Stimulated activated CD8-positive, alpha-beta memory T cell treated with anti-CD3 and anti-CD28 coated beads, Interleukin-7, amount 100 ng/mL, for 4 hours (primary cell): Measurements from ENCODE around the gene TOP3B.
A peak's percentile ranks its signal among the peaks of the same experiment; 100 is the strongest.

Experiments
- DNase-seq, 2 donors: peaks; one replicate each; pipeline ENCODE4 v3.0.0-alpha.2; 2020; ENCODE audit warnings: low read depth in 2 of 2

TOP3B gene, protein sequence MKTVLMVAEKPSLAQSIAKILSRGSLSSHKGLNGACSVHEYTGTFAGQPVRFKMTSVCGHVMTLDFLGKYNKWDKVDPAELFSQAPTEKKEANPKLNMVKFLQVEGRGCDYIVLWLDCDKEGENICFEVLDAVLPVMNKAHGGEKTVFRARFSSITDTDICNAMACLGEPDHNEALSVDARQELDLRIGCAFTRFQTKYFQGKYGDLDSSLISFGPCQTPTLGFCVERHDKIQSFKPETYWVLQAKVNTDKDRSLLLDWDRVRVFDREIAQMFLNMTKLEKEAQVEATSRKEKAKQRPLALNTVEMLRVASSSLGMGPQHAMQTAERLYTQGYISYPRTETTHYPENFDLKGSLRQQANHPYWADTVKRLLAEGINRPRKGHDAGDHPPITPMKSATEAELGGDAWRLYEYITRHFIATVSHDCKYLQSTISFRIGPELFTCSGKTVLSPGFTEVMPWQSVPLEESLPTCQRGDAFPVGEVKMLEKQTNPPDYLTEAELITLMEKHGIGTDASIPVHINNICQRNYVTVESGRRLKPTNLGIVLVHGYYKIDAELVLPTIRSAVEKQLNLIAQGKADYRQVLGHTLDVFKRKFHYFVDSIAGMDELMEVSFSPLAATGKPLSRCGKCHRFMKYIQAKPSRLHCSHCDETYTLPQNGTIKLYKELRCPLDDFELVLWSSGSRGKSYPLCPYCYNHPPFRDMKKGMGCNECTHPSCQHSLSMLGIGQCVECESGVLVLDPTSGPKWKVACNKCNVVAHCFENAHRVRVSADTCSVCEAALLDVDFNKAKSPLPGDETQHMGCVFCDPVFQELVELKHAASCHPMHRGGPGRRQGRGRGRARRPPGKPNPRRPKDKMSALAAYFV

DNA sequence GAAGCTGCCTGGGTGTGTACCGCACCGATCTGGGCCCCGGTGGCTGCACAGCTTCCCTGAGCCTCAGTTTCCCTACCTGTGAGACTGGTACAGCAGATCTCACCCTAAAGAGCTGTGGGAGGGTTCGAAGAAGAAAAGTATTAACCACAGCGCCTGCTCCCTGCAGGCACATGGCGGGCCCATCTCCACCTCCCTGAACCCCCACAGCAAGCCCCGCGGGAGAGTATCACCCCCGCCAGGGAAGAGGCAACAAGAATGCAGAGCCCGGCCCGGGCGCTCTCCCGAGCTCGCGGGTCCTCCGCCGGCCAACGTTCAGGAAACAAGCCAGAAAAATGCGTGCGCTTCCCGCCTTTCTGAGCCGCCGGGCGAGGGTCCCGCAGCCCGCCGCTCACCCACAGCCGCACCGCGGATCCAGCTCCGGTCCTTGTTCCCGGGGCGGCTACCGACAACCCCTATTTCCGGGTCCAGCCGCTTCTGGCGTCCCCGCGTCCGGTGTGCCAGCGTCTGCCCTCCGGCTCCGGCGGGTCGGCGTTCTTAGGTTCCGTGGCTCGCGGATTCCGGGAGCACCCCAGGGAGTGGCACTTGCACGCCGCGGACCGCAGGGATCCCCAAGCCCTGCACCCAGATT lies at the start of gene TOP3B:
TSS of gene TOP3B (minus strand) at position 450 of the 628 bp plus-strand sequence. CDS start 7,078 bp downstream, outside the sequence.
- peak; percentile 55 to 66 for DNase-seq

DNA sequence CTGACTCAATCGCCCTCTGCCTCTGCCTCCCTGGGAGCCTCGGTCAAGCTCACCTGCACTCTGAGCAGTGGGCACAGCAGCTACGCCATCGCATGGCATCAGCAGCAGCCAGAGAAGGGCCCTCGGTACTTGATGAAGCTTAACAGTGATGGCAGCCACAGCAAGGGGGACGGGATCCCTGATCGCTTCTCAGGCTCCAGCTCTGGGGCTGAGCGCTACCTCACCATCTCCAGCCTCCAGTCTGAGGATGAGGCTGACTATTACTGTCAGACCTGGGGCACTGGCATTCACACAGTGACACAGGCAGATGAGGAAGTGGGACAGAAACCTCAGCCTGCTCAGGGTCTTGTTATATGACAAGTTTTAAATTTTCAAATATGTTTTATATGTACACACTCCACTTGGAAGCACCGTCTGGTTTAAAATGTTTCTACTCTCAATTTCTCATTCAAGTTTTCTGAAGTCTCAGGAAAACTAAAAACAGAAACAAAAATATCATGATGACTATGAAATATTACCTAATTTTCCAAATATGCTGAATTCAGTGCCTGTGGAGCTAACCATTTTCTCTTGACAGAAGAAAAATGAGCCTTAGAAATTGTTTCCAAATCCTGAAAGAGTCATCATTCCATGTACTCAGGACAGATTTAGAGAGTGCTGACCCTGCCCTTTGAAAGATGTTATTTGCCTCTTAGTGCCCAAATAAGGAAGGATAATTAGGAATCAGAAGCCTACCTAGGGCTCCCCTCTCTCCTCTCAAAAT lies 48.8 kb upstream of the TOP3B start:
- DNase-seq, result no peak

DNA sequence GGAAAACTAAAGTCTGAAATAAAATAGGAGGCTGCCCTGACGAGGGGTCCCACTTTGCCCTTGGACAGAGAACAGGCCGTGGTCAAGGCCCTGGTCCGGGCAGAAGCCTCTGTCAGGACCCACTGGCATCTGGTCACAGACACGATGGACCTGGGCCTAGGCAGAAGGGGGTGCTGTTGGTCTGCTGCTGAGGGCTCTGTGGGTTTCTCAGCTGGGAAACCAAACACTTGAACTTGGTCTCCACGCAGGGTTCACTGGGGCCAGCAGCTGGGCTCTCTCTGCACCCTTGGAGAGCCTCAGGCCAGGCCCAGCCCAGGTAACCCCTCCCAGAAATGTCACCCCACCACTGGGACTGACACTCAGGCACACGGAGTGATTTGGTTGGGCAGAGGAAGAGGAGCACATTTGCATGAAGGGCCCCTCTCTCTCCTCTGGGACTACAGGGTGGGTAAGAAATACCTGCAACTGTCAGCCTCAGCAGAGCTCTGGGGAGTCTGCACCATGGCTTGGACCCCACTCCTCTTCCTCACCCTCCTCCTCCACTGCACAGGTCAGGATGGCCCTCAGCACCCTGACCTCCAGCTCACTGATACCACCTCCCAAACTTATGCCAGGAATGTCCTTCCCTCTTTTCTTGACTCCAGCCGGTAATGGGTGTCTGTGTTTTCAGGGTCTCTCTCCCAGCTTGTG lies 48.1 kb upstream of the TOP3B start:
- no peak for DNase-seq

DNA sequence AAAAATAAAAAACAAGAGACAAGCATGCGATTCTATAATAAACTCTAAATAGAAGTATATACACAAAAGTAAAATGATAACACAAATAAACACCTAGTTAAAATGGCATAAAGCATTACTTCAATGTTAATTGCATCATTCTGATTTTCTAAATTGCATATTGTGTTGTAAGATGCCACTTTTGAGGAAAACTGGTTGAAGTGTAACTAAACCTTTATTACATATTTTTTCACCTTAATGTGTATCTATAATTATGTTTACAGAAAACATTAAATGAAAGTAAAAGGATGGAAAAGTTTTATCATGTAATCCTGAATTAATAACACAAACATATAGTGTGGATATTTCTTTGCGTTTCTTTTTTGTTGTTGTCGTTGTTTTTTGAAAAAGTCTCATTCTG lies 45.4 kb upstream of the TOP3B start:
- no peak for DNase-seq

DNA sequence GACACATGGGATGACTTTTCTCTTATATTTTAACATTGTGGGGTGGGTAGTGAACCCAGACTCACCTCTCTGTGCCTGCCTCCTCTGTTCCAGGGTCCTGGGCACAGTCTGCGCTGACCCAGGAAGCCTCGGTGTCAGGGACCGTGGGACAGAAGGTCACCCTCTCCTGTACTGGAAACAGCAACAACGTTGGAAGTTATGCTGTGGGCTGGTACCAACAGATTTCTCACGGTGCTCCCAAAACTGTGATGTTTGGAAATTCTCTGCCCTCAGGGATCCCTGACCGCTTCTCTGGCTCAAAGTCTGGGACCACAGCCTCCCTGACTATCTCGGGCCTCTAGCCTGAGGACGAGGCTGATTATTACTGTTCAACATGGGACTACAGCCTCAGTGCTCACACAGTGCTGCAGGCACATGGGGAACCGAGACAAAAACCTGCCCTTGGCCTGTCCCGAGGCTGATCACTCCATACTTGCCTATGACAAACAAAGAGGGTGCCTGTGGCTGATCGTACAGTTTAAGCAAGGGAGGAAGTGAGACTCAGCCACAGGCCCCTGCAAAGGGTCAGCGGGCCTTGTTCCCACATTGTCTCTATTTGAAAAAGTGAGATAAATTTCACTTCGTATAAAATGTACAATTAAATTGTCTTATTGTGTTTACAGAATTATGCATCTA lies 43.7 kb upstream of the TOP3B start:
- no peak for DNase-seq

DNA sequence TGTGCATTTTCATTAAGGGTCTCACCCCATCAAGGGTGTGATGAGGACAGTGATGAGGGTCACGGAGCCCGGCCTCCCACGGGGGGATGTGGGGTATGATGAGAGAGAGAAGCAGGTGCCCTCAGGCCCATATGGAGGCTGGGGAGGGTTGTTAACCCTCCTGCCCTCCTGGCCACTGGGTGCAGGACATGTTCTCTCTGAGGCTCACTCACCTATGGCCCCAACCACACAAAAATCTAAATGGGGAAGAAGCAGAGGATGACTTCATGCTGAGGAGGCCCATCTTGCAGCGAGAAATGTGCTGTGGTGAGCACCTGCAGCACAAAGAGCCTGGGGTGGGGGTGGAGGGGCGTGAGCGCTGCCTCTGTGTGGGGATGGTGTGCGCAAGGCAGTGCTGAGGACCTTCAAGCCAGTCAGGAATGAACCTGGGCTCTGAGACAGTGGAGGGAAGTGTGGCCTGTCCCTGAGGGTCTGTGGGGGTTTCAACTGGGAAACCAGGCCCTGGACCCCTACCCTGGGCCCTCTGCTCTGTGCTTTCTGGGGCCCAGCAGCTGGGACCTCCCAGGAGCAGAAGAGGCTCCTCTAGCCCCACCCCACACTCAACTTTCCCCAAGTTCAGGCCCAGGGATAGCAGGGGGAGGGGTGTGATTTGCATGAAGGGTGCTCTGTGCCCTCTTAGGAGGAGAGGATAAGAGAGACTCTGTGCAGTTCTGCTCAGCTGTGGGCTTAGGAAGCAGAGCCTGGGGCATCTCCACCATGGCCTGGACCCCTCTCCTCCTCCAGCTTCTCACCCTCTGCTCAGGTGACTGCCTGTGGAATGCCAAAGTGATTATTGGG lies 43.0 kb upstream of the TOP3B start:
- no peak for DNase-seq

DNA sequence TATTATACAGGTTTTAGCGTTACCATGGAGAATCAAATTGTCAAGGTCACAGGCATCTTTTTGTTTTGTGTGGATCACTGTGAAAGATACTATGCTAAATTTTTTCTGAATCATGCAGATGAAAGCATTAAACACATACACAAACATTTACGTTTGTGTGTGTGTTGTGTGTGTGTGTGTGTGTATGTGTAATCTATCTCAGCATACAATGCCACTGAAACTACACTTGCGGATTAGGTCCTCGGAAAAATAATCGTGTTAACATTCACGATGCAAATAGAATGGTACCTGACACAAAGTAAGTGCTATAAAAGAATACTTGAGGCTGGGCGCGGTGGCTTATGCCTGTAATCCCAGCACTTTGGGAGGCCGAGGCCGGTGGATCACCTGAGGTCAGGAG lies 41.9 kb upstream of the TOP3B start:
- no peak for DNase-seq

DNA sequence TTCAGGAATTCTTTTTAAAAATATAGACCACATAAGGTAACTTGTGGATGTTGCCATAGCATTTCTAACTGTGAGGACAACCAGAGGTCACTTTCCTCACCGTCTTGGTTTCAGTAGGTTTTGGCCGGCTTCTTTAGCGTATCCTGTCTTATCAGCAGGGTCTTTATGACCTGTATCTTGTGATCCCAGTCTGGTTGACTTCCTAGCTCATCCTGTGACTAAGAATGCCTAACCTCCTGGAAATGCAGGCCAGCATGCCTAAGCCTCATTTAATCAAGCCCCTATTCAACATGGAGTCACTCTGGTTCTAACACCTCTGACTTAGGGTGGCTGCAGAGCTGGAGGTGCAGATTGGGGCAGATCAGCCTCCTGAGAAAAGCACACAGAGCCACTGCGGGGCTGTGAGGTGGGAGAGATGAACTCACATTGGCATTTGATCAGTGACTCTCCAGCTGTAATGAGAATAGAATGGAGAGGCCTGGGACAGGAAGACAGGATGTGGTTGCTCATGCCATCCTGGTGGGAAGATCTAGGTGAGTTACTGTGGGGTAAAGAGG lies 41.1 kb upstream of the TOP3B start:
- no peak for DNase-seq

DNA sequence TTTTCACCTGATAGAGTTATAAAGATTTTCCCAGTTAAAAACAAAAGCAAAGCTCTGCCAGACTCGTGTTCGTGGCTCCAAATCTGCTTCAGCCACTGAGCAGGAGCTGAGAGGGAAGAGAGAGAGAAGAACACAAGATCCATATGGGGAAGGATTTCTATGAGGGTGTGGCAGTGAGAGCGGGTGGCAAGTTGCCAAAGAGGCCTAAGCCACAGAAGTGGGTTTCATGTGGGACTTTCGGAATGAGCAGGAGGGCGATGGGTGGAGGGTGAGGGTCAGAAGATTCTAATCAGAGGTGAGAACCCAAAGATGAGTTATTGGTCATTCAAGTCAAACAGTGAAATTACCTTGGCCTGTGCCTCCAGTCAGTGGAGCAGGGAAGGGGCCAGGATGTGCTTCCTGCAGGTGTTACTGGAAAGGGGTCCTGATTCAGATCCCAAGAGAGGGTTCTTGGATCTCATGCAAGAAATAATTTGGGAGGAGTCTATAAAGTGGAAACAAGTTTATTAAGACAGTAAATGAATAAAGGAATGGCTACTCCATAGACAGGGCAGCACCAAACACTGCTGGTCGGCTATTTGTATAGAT lies 40.5 kb upstream of the TOP3B start:
- no peak for DNase-seq

DNA sequence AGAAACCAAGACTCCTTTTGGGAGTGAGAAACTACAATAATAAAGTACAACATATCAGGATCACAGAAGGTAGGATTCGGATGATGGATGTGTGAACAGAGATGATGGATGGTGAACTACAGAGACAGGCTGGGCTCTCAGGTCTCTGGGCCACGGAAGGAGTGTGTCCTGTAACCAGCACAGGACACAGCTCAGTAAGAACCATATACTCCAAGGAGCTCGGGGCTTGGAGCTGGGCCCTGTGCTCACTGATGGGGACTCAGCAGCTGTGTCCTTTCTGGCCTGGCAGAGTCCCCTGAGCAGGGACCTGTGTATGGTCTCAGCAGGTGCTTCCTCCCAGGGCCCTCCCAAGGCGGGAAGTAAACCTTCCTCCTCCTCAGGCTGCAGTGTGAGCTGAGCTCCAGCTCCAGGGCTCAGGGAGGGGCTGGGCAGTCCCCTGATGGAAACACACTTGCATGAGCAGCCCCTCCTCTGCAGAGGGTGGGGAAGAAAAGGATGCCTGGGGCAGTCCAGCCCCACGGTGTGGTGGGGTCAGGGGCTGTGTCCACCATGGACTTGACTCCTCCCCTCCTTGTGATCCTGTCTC lies 39.8 kb upstream of the TOP3B start:
- DNase-seq, result no peak

DNA sequence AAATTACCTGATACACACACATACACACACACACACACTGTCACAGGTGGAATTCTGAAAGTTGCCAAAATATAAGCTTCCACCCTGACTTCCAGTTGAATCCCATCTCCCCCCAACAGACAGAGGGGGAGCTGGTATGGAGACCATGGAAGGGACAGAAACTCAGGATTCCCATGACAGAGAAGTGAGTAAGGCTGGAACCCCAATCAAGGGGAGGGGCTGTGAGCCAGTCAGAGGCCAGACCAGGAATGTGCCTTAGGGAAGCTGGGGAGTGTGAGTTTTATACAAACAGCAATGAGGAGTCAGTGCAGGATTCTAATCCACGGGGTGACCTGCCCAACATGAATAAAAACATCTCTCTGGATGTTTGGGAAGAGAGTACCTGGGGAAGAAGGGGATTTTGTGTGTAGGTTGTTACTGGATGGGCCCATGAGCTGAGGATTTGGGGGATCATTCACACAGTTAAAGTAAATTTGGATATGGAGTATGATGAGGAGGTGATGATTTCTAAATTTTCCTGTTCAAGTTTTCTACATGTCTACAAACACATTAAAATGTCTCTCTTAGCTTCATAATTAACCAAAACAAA lies 38.7 kb upstream of the TOP3B start:
- DNase-seq, result no peak

DNA sequence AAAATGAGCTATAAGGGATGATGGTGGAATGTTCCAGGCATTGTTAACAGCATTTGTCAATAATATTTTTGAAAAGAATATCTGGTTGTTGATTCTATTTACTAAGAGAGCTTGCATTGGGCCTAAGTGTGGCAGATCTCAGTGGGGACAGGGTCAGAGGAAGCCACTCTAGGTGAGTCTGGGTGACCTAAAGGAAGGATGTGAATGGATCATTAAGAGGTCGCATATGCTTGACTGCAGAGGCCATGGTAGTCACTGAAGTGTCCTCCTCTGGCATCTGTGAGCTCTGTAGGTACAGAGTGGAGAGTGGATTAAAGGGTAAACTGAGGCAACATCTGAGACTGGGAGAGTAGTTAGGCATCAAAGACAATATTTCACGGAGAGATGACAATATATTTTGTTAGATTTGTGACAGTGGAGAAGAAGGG lies 37.9 kb upstream of the TOP3B start:
- no peak for DNase-seq

DNA sequence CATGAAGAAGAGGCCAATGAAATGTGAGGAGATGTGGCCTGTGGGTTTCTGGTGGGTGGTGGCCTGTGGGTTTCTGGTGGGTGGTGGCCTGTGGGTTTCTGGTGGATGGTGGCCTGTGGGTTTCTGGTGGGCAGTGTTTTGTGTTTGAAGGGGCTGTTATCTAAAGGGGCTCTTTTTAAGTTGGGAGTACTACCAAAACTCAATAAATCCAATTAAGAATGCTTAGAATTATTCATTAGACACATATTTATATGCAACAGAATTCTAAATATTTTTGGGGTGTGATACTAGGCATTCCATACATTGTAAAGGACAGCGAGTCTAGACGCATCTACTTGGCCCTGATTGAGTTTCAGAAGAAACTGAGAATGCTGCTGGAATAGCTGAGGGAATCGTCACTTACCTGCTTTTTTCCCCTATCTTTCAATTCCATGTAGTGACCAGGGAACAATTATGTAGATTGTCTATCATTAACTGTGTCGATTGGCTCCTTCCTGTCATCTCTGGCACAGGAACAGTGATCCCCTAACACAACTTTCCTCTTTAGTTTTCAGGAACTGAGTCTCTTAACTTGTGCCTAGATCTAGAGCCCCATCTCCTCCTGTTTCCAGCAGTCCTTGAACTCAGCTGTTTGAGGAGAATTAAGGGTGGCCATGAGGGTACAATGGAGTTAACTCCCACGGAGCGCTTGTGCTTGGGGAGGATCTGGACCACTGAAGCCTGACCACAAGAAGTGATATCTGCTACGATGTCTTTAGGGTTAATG lies 37.3 kb upstream of the TOP3B start:
- DNase-seq, result no peak

DNA sequence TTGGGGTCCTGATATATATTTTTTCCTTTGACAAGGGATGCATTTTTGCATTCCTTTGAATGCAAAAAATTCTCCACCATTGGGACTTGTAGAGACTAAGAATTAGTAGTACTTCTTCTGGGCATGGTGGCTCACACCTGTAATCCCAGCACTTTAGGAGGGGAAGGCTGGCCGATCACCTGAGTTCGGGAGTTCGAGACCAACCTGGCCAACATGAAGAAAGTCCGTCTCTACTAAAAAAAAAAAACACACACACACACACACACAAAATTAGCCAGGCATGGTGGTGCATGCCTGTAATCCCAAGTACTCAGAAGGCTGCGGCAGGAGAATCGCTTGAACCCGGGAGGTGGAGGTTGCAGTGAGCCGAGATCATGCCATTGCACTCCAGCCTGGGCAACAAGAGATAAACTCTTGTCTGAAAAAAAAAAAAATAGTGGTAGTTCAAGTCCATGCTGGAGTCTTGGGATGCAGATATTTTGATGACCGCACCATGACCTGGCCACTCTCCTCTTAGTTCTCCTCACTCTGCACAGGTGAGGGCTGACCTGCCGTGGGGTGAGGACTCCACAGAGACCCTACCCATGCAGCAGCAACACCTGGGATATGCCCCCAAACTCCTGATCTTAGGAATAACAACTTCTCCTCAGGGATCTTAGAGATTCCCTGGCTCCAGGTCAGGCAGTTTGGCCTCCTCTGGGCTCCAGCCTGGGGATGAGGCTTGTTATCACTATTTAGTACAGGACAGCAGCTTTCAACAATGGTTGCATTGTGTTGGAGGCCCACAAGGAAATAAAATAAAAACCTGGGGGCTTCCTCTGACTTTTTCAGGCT lies 36.5 kb upstream of the TOP3B start:
- DNase-seq, result no peak

DNA sequence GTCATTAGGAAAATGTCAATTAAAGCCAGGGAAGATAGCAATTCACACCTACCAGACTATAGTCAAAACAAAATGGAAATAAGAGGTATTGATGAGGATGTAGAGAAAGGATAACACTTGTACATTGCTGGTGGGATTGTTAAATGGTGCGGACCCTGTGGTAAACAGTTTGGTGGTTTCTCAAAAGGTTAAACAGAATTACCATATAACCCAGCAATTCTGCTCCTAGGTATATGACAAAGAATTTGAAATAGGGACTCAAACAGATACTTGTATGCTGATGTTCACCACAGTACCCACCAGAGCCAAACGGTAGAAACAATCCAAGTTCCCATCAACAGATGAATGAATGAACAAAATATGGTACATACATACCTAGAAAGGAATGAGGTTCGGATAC lies 33.0 kb upstream of the TOP3B start:
- no peak for DNase-seq

DNA sequence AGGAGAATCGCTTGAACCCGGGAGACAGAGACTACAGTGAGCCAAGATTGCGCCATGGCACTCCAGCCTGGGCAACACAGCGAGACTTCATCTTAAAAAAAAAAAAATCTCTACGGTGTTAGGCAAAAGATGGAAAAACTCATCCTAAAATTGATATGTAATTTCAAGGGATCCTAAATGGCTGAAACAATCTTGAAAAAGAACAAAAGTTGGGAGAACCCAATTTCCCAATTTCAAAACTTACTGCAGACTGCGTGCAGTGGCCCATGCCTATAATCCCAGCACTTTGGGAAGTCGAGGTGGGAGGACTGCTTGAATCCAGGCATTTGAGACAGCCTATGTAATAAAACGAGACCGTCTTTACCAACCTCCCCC lies 31.7 kb upstream of the TOP3B start:
- no peak for DNase-seq
